Measurements from ENCODE around the gene CBX7.

Gene CBX7

GRCh38 chr22:39091126-39092081, 61.1 kb downstream of the CBX7 start:
- DNase-seq = no peak
- H3K36me3 ChIP-seq = no peaks in the 10 kb centered on the region
- H3K27ac ChIP-seq = no peak overlapping the region
- H3K9me3 ChIP-seq (ENCODE audit: severe bottlenecking) = no peaks in the 10 kb centered on the region
- no peaks in the 10 kb centered on the region for H3K27me3 ChIP-seq (ENCODE audit: insufficient read depth, low read depth, severe bottlenecking)
- TF ChIP-seq, protein P1, sequence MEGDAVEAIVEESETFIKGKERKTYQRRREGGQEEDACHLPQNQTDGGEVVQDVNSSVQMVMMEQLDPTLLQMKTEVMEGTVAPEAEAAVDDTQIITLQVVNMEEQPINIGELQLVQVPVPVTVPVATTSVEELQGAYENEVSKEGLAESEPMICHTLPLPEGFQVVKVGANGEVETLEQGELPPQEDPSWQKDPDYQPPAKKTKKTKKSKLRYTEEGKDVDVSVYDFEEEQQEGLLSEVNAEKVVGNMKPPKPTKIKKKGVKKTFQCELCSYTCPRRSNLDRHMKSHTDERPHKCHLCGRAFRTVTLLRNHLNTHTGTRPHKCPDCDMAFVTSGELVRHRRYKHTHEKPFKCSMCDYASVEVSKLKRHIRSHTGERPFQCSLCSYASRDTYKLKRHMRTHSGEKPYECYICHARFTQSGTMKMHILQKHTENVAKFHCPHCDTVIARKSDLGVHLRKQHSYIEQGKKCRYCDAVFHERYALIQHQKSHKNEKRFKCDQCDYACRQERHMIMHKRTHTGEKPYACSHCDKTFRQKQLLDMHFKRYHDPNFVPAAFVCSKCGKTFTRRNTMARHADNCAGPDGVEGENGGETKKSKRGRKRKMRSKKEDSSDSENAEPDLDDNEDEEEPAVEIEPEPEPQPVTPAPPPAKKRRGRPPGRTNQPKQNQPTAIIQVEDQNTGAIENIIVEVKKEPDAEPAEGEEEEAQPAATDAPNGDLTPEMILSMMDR (IDR thresholded peaks at IDR 0.05; ENCODE audit: low read depth, low read length) = no peak
- no peak overlapping the region for H3K4me3 ChIP-seq (ENCODE audit: low read depth, low read length)

- no peak for DNase-seq
- Histone ChIP-seq H3K9me3 (ENCODE audit: severe bottlenecking) (no peaks in the 10 kb centered on the region), H3K4me3 (ENCODE audit: low read depth, low read length) (no peak overlapping the region), H3K27me3 (ENCODE audit: insufficient read depth, low read depth, severe bottlenecking) (no peaks in the 10 kb centered on the region), H3K27ac (no peak overlapping the region), H3K36me3 (no peaks in the 10 kb centered on the region)
- TF ChIP-seq, protein P1 (IDR thresholded peaks at IDR 0.05; ENCODE audit: low read depth, low read length) = no peak
Measured at GRCh38 chr22:39090426-39091064, 61.9 kb downstream of the CBX7 start.

DNA sequence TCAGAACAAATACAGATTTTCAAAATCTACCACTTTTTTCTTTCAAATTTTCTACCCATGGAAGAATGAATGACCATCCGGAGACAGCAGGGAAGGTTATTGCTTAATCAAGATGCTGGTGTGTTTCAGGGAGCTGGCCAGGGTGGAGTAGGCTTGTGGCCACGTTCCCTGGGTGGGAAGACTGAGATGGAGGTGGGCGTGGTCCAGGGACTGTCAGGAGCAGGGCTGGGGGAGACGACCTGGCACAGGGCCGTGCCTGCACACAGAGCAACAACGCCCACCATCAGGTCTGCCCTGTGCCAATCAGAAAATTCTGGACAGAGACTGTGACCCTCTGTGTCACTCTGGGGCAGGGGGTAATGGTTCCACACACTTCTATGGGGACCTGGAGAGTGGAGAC, 62.6 kb downstream of the CBX7 start:
- TF ChIP-seq, protein P1 (IDR thresholded peaks at IDR 0.05; ENCODE audit: low read depth, low read length) = no peak
- H3K4me3 ChIP-seq (ENCODE audit: low read depth, low read length) = no peak overlapping the region
- DNase-seq = no peak
- H3K9me3 ChIP-seq (ENCODE audit: severe bottlenecking) = no peaks in the 10 kb centered on the region
- no peaks in the 10 kb centered on the region for H3K27me3 ChIP-seq (ENCODE audit: insufficient read depth, low read depth, severe bottlenecking)
- H3K36me3 ChIP-seq = no peaks in the 10 kb centered on the region
- H3K27ac ChIP-seq = no peak overlapping the region

DNA sequence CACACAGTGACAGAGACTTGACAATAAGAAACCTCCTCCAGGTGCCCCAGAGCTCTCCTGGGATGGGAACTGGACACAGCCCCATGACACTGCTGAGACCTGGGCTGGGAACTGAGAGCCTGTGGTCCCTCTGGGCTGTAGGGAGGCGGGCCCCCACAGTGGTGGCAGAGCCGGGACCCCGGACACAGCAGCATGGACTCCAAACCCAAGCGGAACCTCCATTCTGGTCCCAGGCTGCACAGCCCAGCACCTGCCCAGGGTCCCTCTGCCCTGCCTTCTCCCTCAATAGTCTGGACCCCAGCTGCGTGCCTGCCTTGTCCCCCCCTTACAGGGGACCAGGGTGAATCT, 63.8 kb downstream of the CBX7 start:
- Histone ChIP-seq H3K4me3 (ENCODE audit: low read depth, low read length) (no peak overlapping the region), H3K9me3 (ENCODE audit: severe bottlenecking) (no peaks in the 10 kb centered on the region), H3K27me3 (ENCODE audit: insufficient read depth, low read depth, severe bottlenecking) (no peaks in the 10 kb centered on the region), H3K36me3 (no peaks in the 10 kb centered on the region), H3K27ac (no peak overlapping the region)
- TF ChIP-seq, protein P1 (IDR thresholded peaks at IDR 0.05; ENCODE audit: low read depth, low read length) = no peak
- DNase-seq = no peak

GRCh38 chr22:39087881-39088684, 64.4 kb downstream of the CBX7 start:
- DNase-seq = peak; percentile 68
- Histone ChIP-seq H3K36me3 (no peaks in the 10 kb centered on the region), H3K4me3 (ENCODE audit: low read depth, low read length) (no peak overlapping the region), H3K27ac (no peak overlapping the region), H3K9me3 (ENCODE audit: severe bottlenecking) (no peaks in the 10 kb centered on the region), H3K27me3 (ENCODE audit: insufficient read depth, low read depth, severe bottlenecking) (no peaks in the 10 kb centered on the region)
- TF ChIP-seq, protein P1 (IDR thresholded peaks at IDR 0.05; ENCODE audit: low read depth, low read length) = no peak

All from WERI-Rb-1 (cell line).